ENCODE results near the gene ADAMTS18.

Gene ADAMTS18

GRCh38 chr16:77435272-77435820 is 512 bp upstream of the ADAMTS18 start:
- no peak for DNase-seq

GRCh38 chr16:77434022-77434529 is 758 bp downstream of the ADAMTS18 start:
- DNase-seq = no peak

- DNase-seq = no peak
These were observed 1.7 kb downstream of the ADAMTS18 start for GRCh38 chr16:77433146-77433545.

- DNase-seq = no peak
These were observed 2.6 kb downstream of the ADAMTS18 start for GRCh38 chr16:77432264-77432663.

- DNase-seq = no peak
These were observed 3.8 kb downstream of the ADAMTS18 start for GRCh38 chr16:77430787-77431585.

GRCh38 chr16:77430360-77430759 is 4.5 kb downstream of the ADAMTS18 start:
- no peak for DNase-seq

GRCh38 chr16:77424871-77425604 is 9.8 kb downstream of the ADAMTS18 start:
- no peak for DNase-seq

GRCh38 chr16:77422196-77422784 is 12.5 kb downstream of the ADAMTS18 start:
- no peak for DNase-seq

GRCh38 chr16:77416939-77417480 is 17.8 kb downstream of the ADAMTS18 start:
- no peak for DNase-seq

- DNase-seq = no peak
These were observed 20.0 kb downstream of the ADAMTS18 start for GRCh38 chr16:77414752-77415231.

GRCh38 chr16:77410449-77410848 is 24.4 kb downstream of the ADAMTS18 start:
- no peak for DNase-seq

- DNase-seq = no peak
These were observed 25.5 kb downstream of the ADAMTS18 start for GRCh38 chr16:77409311-77409710.

- no peak for DNase-seq
These were observed 26.2 kb downstream of the ADAMTS18 start for GRCh38 chr16:77408607-77409006.

- DNase-seq = no peak
These were observed 28.2 kb downstream of the ADAMTS18 start for GRCh38 chr16:77406680-77407079.

- DNase-seq = no peak
These were observed 30.1 kb downstream of the ADAMTS18 start for GRCh38 chr16:77404775-77405174.

GRCh38 chr16:77403732-77404131 is 31.1 kb downstream of the ADAMTS18 start:
- no peak for DNase-seq

- no peak for DNase-seq
These were observed 32.2 kb downstream of the ADAMTS18 start for GRCh38 chr16:77402672-77403071.

GRCh38 chr16:77402118-77402517 is 32.7 kb downstream of the ADAMTS18 start:
- no peak for DNase-seq

GRCh38 chr16:77399546-77399945 is 35.3 kb downstream of the ADAMTS18 start:
- DNase-seq = no peak

- no peak for DNase-seq
These were observed 35.8 kb downstream of the ADAMTS18 start for GRCh38 chr16:77399066-77399465.

GRCh38 chr16:77398495-77398894 is 36.3 kb downstream of the ADAMTS18 start:
- no peak for DNase-seq

- DNase-seq = no peak
These were observed 38.4 kb downstream of the ADAMTS18 start for GRCh38 chr16:77396461-77396860.

- DNase-seq = no peak
These were observed 40.1 kb downstream of the ADAMTS18 start for GRCh38 chr16:77394699-77395098.
